ENCODE results near the gene PXK. TPM values are rescaled to one million over a fixed set of nuclear protein-coding genes. Genes with fewer than 3 reads are reported as not detected.
A peak's percentile ranks its signal among the peaks of the same experiment; 100 is the strongest.

The PXK gene
- total RNA-seq, 2 donors from 2014 or later: 8.2 to 12.7 TPM

DNA sequence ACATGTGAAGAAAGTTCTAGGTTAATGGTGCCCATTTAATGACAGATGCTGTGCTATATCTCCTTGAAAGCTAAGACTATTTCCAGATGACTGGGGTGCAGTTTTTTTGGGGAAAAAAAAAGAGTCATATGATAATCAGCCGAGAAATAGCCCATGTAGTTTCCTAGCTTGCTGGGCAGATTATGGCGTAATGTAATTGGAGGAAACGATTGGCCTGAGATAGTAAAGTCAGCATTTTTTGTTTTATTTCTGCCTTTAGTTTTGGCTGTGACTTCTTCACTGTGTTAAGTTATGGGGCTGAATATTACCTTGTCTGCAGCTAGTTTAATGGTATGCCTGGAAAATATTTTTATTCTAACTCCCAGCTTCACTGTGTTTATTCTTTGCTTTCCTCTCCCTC lies 77.0 kb downstream of the PXK start:
- H3K36me3 ChIP-seq (replicated peaks in 1 of 2; ENCODE audit: insufficient read depth in 1 of 2, low read depth in 2 of 2): peaks cover 0 to 5% of the 10 kb centered on the region in 2 donors
- intact Hi-C loops (cut with DNase I): no loop called here

DNA sequence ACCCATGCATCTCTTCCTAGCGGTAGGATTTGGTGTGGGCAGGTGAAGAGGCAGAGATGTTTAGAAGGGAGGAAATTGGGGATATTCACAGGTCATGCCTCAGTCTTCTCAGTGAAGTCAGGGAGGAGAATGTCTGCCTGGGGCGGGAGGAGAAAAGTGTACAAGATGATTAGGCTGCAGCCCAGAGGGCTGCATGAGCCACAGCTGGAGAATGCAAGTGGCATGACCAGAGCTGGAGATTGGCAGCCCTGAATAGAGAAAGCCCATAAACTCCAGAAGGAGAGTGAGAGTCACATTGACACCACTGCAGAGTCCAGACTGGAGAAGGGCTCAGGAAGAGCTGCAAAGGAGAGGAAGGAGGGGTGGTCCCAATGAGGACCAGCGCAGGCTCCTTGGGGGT lies 78.3 kb downstream of the PXK start:
- no peaks in the 10 kb centered on the region for H3K4me1 ChIP-seq
- 78 to 98% methylated on average over 3 of the region's 3 CpGs for WGBS, 2 donors
- peaks cover 0 to 5% of the 10 kb centered on the region in 2 donors for H3K36me3 ChIP-seq (replicated peaks in 1 of 2; ENCODE audit: insufficient read depth in 1 of 2, low read depth in 2 of 2)
- no peak overlapping the region for H3K27ac ChIP-seq
- no peaks in the 10 kb centered on the region for H3K9me3 ChIP-seq
- intact Hi-C loops (cut with DNase I): no loop called here
- H3K27me3 ChIP-seq: no peaks in the 10 kb centered on the region
- no peak overlapping the region for H3K4me3 ChIP-seq
- no peak for DNase-seq
- no peak for ATAC-seq
- TF ChIP-seq POLR2A (IDR thresholded peaks at IDR 0.05): no peak
- TF ChIP-seq, protein P1, sequence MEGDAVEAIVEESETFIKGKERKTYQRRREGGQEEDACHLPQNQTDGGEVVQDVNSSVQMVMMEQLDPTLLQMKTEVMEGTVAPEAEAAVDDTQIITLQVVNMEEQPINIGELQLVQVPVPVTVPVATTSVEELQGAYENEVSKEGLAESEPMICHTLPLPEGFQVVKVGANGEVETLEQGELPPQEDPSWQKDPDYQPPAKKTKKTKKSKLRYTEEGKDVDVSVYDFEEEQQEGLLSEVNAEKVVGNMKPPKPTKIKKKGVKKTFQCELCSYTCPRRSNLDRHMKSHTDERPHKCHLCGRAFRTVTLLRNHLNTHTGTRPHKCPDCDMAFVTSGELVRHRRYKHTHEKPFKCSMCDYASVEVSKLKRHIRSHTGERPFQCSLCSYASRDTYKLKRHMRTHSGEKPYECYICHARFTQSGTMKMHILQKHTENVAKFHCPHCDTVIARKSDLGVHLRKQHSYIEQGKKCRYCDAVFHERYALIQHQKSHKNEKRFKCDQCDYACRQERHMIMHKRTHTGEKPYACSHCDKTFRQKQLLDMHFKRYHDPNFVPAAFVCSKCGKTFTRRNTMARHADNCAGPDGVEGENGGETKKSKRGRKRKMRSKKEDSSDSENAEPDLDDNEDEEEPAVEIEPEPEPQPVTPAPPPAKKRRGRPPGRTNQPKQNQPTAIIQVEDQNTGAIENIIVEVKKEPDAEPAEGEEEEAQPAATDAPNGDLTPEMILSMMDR (IDR thresholded peaks at IDR 0.05): no peak

More for the DNA sequence above, 77.0 kb downstream of the PXK start:
- DNase-seq (no peak), ATAC-seq (no peak)
- Histone ChIP-seq H3K4me1 (no peaks in the 10 kb centered on the region), H3K27me3 (no peaks in the 10 kb centered on the region), H3K9me3 (no peaks in the 10 kb centered on the region), H3K4me3 (no peak overlapping the region), H3K27ac (no peak overlapping the region)
- WGBS, 2 donors: 76 to 96% methylated on average over 3 of the region's 3 CpGs
- no peak for TF ChIP-seq POLR2A (IDR thresholded peaks at IDR 0.05)
- TF ChIP-seq, protein P1 (IDR thresholded peaks at IDR 0.05): no peak

DNA sequence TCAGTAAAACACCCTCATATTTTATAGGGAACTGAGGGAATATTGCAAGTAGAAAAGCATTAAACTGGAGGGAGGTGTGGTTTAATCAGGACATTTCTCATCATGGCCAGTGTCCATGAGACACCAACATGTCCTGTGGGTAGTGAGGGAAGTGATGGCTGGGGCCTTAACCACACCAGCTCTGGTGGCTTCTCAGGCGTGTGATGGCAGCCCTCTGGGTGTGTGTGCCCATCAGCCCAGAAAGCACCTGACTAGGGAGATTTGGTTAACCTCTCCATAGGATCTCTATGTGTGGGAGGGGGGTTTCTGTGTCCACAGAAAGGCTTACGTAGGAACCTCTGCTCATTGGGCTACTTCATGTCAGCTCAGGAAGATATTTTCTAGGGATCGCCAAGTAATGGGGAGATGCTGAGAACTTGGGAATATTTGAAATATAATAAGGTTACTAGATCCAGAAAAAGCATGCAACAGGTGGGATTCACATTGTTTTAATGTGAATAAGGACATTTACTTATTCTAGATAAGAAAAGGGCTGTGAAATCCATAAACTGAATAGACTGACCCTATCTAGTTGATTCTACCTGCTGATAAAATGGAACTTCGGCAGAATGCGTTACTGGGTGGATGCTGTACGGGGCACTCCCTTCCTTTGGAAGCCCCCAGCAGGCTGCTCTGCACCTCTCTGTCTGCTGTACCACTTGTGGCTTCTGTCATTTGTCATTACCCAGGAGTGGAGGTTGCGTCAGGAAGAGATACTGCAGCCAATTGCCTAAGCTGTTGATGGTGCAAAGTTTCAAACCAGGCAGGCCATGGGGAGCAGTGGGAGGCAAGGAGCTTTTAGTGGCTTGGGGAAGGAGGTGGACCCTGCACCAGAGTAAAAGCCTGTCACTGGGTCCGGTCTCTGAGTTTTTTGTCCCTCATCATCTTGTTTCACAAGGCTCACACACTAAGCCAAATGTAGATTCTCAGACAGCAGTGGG lies 79.4 kb downstream of the PXK start:
- H3K27me3 ChIP-seq: no peaks in the 10 kb centered on the region
- no peak for ATAC-seq
- TF ChIP-seq POLR2A (IDR thresholded peaks at IDR 0.05): no peak
- TF ChIP-seq, protein P1 (IDR thresholded peaks at IDR 0.05): no peak
- H3K9me3 ChIP-seq: no peaks in the 10 kb centered on the region
- intact Hi-C loops (cut with DNase I): no loop called here
- no peak for DNase-seq
- no peak overlapping the region for H3K27ac ChIP-seq
- WGBS, 2 donors: 79 to 83% methylated on average over 8 of the region's 8 CpGs
- H3K36me3 ChIP-seq (replicated peaks in 1 of 2; ENCODE audit: insufficient read depth in 1 of 2, low read depth in 2 of 2): peaks cover 0 to 5% of the 10 kb centered on the region in 2 donors
- H3K4me3 ChIP-seq: no peak overlapping the region
- H3K4me1 ChIP-seq: no peaks in the 10 kb centered on the region

DNA sequence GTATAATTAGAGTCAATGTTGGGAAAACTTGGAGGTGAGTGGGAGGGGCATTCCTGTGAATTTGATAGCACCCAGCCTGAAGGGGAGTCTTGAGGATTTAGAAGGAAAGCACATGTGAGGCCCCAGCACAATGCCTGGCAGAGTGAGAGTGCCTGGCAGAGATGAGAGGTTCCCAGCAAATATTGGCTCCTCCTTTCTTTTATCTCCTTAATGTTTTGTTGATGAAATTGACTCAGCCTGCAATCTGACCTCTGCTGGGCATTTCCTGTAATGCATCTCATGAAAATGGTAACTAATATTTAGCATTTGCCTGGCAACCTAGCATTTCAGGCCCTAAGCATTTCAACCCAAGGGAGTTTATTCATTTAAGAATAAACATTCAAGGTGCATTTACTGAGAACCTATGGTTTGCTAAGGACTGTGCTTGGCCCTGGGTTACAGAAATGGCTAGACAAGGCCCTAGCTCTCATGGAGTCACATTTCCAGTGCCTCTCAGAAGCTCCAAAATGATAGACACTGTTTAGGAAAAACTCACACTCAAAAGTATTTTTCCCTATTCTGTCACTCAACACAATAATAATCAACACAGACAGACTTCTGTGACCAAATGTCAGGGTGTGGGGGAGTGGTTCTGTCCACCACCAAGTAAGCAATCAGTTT lies 82.0 kb downstream of the PXK start:
- Histone ChIP-seq H3K27ac (no peak overlapping the region), H3K4me3 (no peak overlapping the region), H3K9me3 (no peaks in the 10 kb centered on the region), H3K4me1 (no peaks in the 10 kb centered on the region), H3K27me3 (no peaks in the 10 kb centered on the region), H3K36me3 (replicated peaks in 1 of 2; ENCODE audit: insufficient read depth in 1 of 2, low read depth in 2 of 2) (peaks cover 0 to 5% of the 10 kb centered on the region in 2 donors)
- peak; percentile 41 to 65 (median 57) for DNase-seq
- peak; percentile 83 for ATAC-seq
- intact Hi-C loops (cut with DNase I): loop anchor here (5.0 kb wide), 1 partner anchor 92 kb away; no protein-coding TSS in a partner anchor
- no peak for TF ChIP-seq POLR2A (IDR thresholded peaks at IDR 0.05)
- TF ChIP-seq, protein P1 (IDR thresholded peaks at IDR 0.05): peak; percentile 67 to 89 (median 79)
